Caco-2 (cell line): Measurements from ENCODE around the gene HIKESHI. TPM values are rescaled to one million over a fixed set of nuclear protein-coding genes. Genes with fewer than 3 reads are reported as not detected.

ENCODE experiments used
- BruUV-seq: library from RNA; stranded (reverse); fragments of 400-500 nt; replicated peaks from 2 replicates; lab custom pipeline; 2021; lab: Mats Ljungman, UMichigan
- CTCF ChIA-PET: fragments of 300-600 bp; sonication (Branson Sonifier 250); formaldehyde crosslinking; loops from one replicate; lab custom pipeline; 2022; ENCODE audit warnings: antibody characterized with exemption; lab: Charles Lee
- POLR2A ChIA-PET: fragments of 300-600 bp; sonication (Branson Sonifier 250); formaldehyde crosslinking; loops from one replicate; lab custom pipeline; 2022; ENCODE audit warnings: antibody characterized with exemption; lab: Charles Lee
- DNase-seq, 2 experiments: peaks; one replicate each; pipeline versions ENCODE4 v3.0.0 to v3.0.0-alpha.2; 2020 to 2022
- H3K27me3 ChIP-seq: replicated peaks from 2 replicates; pipeline ENCODE4 v1.6.0; 2011; ENCODE audit warnings: low read length; ENCODE audit not compliant: control insufficient read depth, insufficient read depth
- H3K36me3 ChIP-seq: 2 replicates; pipeline ENCODE4 v1.5.1; 2011; ENCODE audit warnings: low read length; ENCODE audit not compliant: control insufficient read depth, insufficient read depth
- H3K4me1 ChIP-seq: fragments of 250-450 bp; sonication (Bioruptor Pico); 2 replicates; pipeline ENCODE4 v1.5.1; 2020; ENCODE audit warnings: mild to moderate bottlenecking
- H3K4me3 ChIP-seq: 2 replicates; pipeline ENCODE4 v1.5.1; 2011; ENCODE audit warnings: low read depth, mild to moderate bottlenecking, control low read depth, low read length
- H3K9me3 ChIP-seq: fragments of 250-450 bp; sonication (Bioruptor Pico); 2 replicates; pipeline ENCODE4 v1.5.1; 2020; ENCODE audit warnings: mild to moderate bottlenecking, moderate library complexity
- H3K27ac Mint-ChIP-seq: one replicate; pipeline ENCODE4 v1.8.0; 2022; ENCODE audit warnings: mixed read lengths; ENCODE audit not compliant: unreplicated experiment
- H3K27me3 Mint-ChIP-seq: one replicate; pipeline ENCODE4 v1.8.0; 2022; ENCODE audit warnings: mixed read lengths; ENCODE audit not compliant: insufficient read depth, unreplicated experiment
- H3K36me3 Mint-ChIP-seq: one replicate; pipeline ENCODE4 v1.8.0; 2022; ENCODE audit warnings: mild to moderate bottlenecking, mixed read lengths; ENCODE audit not compliant: insufficient read depth, unreplicated experiment
- H3K4me1 Mint-ChIP-seq: one replicate; pipeline ENCODE4 v1.8.0; 2022; ENCODE audit warnings: low read depth, mixed read lengths; ENCODE audit not compliant: unreplicated experiment
- H3K4me3 Mint-ChIP-seq: one replicate; pipeline ENCODE4 v1.8.0; 2022; ENCODE audit warnings: mild to moderate bottlenecking, moderate library complexity, mixed read lengths; ENCODE audit not compliant: unreplicated experiment
- H3K9me3 Mint-ChIP-seq: one replicate; pipeline ENCODE4 v1.8.0; 2022; ENCODE audit warnings: mixed read lengths; ENCODE audit not compliant: unreplicated experiment
- intact Hi-C: fragments of 100-400 bp; cut with micrococcal nuclease; formaldehyde crosslinking; loops from one replicate; pipeline ENCODE4 v1.10.0; 2022; ENCODE audit not compliant: unreplicated experiment
- total RNA-seq: library from RNA; stranded (reverse); gene quantifications from 2 replicates; pipeline ENCODE4 v1.2.3, GENCODE V29; 2022
- TF ChIP-seq, protein P1 (sequence below), 2 experiments: fragments of 200-600 bp in 1 of 2; IDR thresholded peaks; 1 replicate in 1 of 2; 2 replicates in 1 of 2; pipeline versions ENCODE4 v1.5.1 to v1.8.0; 2011 to 2022; ENCODE audit warnings: antibody characterized with exemption in 1 of 2, control low read depth in 1 of 2, inconsistent platforms in 1 of 2, low read depth in 1 of 2, low read length in 1 of 2, mild to moderate bottlenecking in 1 of 2, moderate library complexity in 1 of 2; ENCODE audit not compliant: insufficient read depth in 1 of 2, severe bottlenecking in 1 of 2, unreplicated experiment in 1 of 2

The HIKESHI gene
- total RNA-seq, 1 experiment from 2014 or later: 82.0 TPM

DNA sequence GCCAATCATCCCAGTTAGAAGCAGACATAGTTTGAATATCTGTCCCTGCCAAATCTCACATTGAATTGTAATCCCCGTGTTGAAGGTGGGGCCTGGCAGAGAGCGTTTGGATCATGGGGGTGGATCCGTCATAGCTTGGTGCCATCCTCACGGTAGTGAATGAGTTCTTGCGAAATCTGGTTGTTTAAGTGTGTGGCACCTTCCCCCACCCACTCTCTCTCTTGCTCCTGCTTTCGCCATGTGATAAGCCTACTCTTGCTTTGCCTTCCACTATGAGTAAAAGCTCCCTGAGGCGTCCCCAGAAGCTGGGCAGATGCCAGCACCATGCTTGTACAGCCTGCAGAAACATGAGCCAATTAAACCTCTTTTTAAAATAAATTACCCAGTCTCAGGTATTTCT, 67.6 kb downstream of the HIKESHI start:
- no peaks in the 10 kb centered on the region for H3K27me3 Mint-ChIP-seq
- peaks cover 6% of the 10 kb centered on the region for H3K36me3 Mint-ChIP-seq
- Histone ChIP-seq H3K36me3 (no peaks in the 10 kb centered on the region), H3K9me3 (peaks cover 12% of the 10 kb centered on the region), H3K4me3 (no peak overlapping the region), H3K4me1 (peaks cover 14% of the 10 kb centered on the region), H3K27me3 (no peaks in the 10 kb centered on the region)
- no peak overlapping the region for H3K27ac Mint-ChIP-seq
- intact Hi-C loops: no loop called here
- TF ChIP-seq, protein P1, sequence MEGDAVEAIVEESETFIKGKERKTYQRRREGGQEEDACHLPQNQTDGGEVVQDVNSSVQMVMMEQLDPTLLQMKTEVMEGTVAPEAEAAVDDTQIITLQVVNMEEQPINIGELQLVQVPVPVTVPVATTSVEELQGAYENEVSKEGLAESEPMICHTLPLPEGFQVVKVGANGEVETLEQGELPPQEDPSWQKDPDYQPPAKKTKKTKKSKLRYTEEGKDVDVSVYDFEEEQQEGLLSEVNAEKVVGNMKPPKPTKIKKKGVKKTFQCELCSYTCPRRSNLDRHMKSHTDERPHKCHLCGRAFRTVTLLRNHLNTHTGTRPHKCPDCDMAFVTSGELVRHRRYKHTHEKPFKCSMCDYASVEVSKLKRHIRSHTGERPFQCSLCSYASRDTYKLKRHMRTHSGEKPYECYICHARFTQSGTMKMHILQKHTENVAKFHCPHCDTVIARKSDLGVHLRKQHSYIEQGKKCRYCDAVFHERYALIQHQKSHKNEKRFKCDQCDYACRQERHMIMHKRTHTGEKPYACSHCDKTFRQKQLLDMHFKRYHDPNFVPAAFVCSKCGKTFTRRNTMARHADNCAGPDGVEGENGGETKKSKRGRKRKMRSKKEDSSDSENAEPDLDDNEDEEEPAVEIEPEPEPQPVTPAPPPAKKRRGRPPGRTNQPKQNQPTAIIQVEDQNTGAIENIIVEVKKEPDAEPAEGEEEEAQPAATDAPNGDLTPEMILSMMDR (IDR thresholded peaks at IDR 0.05; ENCODE audit: insufficient read depth in 1 of 2, low read depth in 1 of 2, low read length in 1 of 2, severe bottlenecking in 1 of 2, unreplicated experiment in 1 of 2): no peak
- POLR2A ChIA-PET: no interaction called here
- CTCF ChIA-PET: no interaction called here
- H3K9me3 Mint-ChIP-seq: peaks cover 27% of the 10 kb centered on the region
- BruUV-seq: no TSS peak
- DNase-seq: no peak
- H3K4me1 Mint-ChIP-seq: peaks cover 14% of the 10 kb centered on the region
- H3K4me3 Mint-ChIP-seq: no peak overlapping the region

DNA sequence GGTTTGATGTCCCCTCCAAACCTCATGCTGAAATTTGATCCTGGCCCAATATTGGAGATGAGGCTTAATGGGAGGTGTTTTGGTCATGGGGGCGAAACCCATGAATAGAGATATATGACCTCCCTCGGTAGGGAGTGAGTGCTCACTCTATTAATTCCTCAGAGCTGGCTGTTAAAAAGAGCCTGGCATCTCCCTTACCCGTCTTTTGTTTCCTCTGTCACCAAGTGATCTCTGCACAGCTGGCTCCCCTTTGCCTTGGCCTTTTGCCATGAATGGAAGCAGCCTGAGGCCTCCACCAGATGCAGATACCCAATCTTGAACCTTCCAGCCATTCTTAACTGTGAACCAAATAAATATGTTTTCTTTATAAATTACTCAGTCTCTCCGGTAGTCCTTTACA, 68.1 kb downstream of the HIKESHI start:
- no TSS peak for BruUV-seq
- Mint-ChIP-seq H3K36me3 (peaks cover 6% of the 10 kb centered on the region), H3K27ac (peak overlapping the region; percentile 30), H3K4me1 (peaks cover 14% of the 10 kb centered on the region), H3K4me3 (no peak overlapping the region), H3K9me3 (peaks cover 27% of the 10 kb centered on the region), H3K27me3 (no peaks in the 10 kb centered on the region)
- DNase-seq: no peak
- H3K36me3 ChIP-seq: no peaks in the 10 kb centered on the region
- intact Hi-C loops: no loop called here
- peaks cover 12% of the 10 kb centered on the region for H3K9me3 ChIP-seq
- POLR2A ChIA-PET: no interaction called here
- CTCF ChIA-PET: no interaction called here
- H3K4me1 ChIP-seq: peaks cover 14% of the 10 kb centered on the region
- H3K27me3 ChIP-seq: no peaks in the 10 kb centered on the region
- TF ChIP-seq, protein P1 (IDR thresholded peaks at IDR 0.05; ENCODE audit: insufficient read depth in 1 of 2, low read depth in 1 of 2, low read length in 1 of 2, severe bottlenecking in 1 of 2, unreplicated experiment in 1 of 2): no peak
- no peak overlapping the region for H3K4me3 ChIP-seq

DNA sequence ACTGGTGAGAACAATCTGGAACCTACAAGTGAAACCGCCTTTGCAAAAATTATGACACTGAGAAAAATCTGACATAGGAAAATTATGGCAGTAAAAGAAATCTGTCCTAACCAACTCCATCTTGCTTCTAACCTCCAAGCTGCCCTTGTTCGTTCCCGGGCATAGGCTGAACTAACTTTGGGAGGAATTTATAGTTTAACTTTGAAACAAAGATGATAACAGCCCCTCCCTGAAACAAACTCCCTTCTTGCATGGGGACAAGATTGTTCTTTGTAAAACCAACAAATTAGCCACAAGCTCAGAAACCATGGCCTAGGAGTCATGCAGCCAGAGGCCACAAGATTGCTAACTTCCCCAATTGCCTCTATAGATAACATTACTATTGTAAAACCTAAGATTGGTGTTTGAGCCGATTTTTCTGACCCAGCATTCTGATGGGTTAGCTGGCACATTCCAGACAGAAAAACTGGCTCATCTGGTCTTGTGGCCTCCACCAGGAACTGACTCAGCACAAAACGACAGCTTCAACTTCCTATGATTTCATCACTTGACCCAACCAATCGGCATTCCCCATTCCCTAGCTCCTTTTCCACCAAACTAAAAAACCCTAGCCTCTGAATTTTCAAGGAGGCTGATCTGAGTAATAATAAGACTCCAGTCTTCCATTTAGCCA, 69.0 kb downstream of the HIKESHI start:
- Histone ChIP-seq H3K36me3 (no peaks in the 10 kb centered on the region), H3K4me3 (no peak overlapping the region), H3K27me3 (no peaks in the 10 kb centered on the region), H3K4me1 (peaks cover 14% of the 10 kb centered on the region), H3K9me3 (peaks cover 12% of the 10 kb centered on the region)
- TF ChIP-seq, protein P1 (IDR thresholded peaks at IDR 0.05; ENCODE audit: insufficient read depth in 1 of 2, low read depth in 1 of 2, low read length in 1 of 2, severe bottlenecking in 1 of 2, unreplicated experiment in 1 of 2): no peak
- Mint-ChIP-seq H3K4me1 (peaks cover 14% of the 10 kb centered on the region), H3K27ac (peak overlapping the region; percentile 30), H3K4me3 (no peak overlapping the region), H3K27me3 (no peaks in the 10 kb centered on the region), H3K9me3 (peaks cover 33% of the 10 kb centered on the region), H3K36me3 (peaks cover 6% of the 10 kb centered on the region)
- peak; percentile 75 to 78 for DNase-seq
- intact Hi-C loops: no loop called here
- ChIA-PET CTCF (interaction anchor here (1.1 kb wide), 1 partner anchor 10 kb away, joined by 5 read pairs; no protein-coding TSS in a partner anchor), POLR2A (no interaction called here)
- BruUV-seq: no TSS peak
